Ovary (tissue), 9 donors: ENCODE measurements around the gene LILRA6. TPM values are rescaled to one million over a fixed set of nuclear protein-coding genes. Genes with fewer than 3 reads are reported as not detected.
A peak's percentile ranks its signal among the peaks of the same experiment; 100 is the strongest.
"Not testable (repeated sequence)": the region's sequence is repeated elsewhere in the genome, so short reads cannot be mapped to it uniquely, and the experiment has no call there.

Experiments used
- DNase-seq, 5 donors: peaks; one replicate each; pipeline ENCODE4 v3.0.0-alpha.2; 2019 to 2020
- H3K27ac ChIP-seq, 2 donors: fragments of 200-600 bp; one replicate each; pipeline versions ENCODE4 v1.5.1 to v1.8.0; 2019 to 2022
- H3K27me3 ChIP-seq: fragments of 200-600 bp; one replicate; pipeline ENCODE4 v1.8.0; 2022
- H3K36me3 ChIP-seq: fragments of 200-600 bp; sonication (generic); one replicate; pipeline ENCODE4 v1.5.1; 2019
- H3K4me1 ChIP-seq: one replicate; pipeline ENCODE4 v1.8.1; 2013; ENCODE audit warnings: mild to moderate bottlenecking, moderate library complexity; ENCODE audit not compliant: insufficient read depth
- H3K4me3 ChIP-seq: fragments of 200-600 bp; sonication (generic); one replicate; pipeline ENCODE4 v1.5.1; 2017
- H3K9me3 ChIP-seq, 2 donors: fragments of 200-600 bp in 1 of 2; sonication (generic) in 1 of 2; one replicate each; pipeline versions ENCODE4 v1.5.1 to v1.8.1; 2013 to 2019; ENCODE audit warnings: mild to moderate bottlenecking in 1 of 2, moderate library complexity in 1 of 2
- CTCF ChIP-seq, 3 donors: fragments of 450-650 bp in 2 of 3; fragments of 200-600 bp in 1 of 3; IDR thresholded peaks; one replicate each; pipeline versions ENCODE4 v1.5.1 to v1.8.0; 2016 to 2022; ENCODE audit warnings: antibody characterized with exemption in 3 of 3, mild to moderate bottlenecking in 1 of 3
- EP300 ChIP-seq: sonication (generic); formaldehyde crosslinking; IDR thresholded peaks from one replicate; pipeline ENCODE4 v1.6.1; 2017; ENCODE audit warnings: antibody characterized with exemption
- POLR2A ChIP-seq: fragments of 450-650 bp; IDR thresholded peaks from one replicate; pipeline ENCODE4 v1.6.1; 2017; ENCODE audit warnings: antibody characterized with exemption, mild to moderate bottlenecking, moderate library complexity
- WGBS, 3 donors: extraction: QIAGEN DNeasy Blood & Tissue Kit in 1 of 3; methylation state at CpG; one replicate each; pipeline versions ENCODE4 v1.1.5 to v1.1.7; 2013 to 2017; 5-methylcytosine and 5-hydroxymethylcytosine counted together
- intact Hi-C, 4 donors: fragments of 100-400 bp; cut with DNase I; formaldehyde crosslinking; loops; one replicate each; pipeline versions ENCODE4 v1.11.0 to v1.15.1; 2022 to 2023
- polyA plus RNA-seq, 2 donors: library from polyadenylated mRNA; stranded (reverse); fragments of 200-250 nt in 1 of 2; fragments of 350-450 nt in 1 of 2; fragmentation: Illumina TruSeq in 1 of 2; extraction: RNeasy Lipid Tissue Mini Kit (QIAGEN cat#74804) in 1 of 2; gene quantifications; one replicate each; pipeline ENCODE4 v1.2.3, GENCODE V29; 2013 to 2014
- total RNA-seq, 7 donors: library from RNA; depleted of rRNA in 2 of 7; stranded (reverse); fragments of >200 nt in 2 of 7; fragmentation: NEBNext Ultra II Directional in 3 of 7; extraction: Animal tissue kit (Norgen Biotek cat#: 25700) in 3 of 7; gene quantifications; one replicate each; pipeline versions ENCODE4 v1.1.0 to v1.2.4, GENCODE V29; 2016 to 2023
- donor health status: DM: no; HTN: no; CAD: no; lungs with moderate emphysema.
- donor health status: DM: no; HTN: no; CAD: no.
- donor health status: Bipolar disorder and iron deficiency.
- donor health status: DM: yes; HTN: yes; CAD: no.
- donor health status: DM: no; HTN: no; CAD: no.
- donor health status: DM: yes; HTN: yes; CAD: no.

Gene LILRA6
- total and polyA plus RNA-seq, 9 donors: 0.61 to 2.7 (median 1.2) TPM

GRCh38 chr19:54231077-54231931 lies 11.3 kb downstream of the LILRA6 start:
- H3K4me3 ChIP-seq: no peak overlapping the region
- no peaks in the 10 kb centered on the region for H3K36me3 ChIP-seq
- peak; percentile 86 to 93 (median 90) for DNase-seq
- H3K27ac ChIP-seq: no peak overlapping the region
- 13 to 19% (median 14%) methylated on average over 21 of the region's 21 CpGs for WGBS, 3 donors
- intact Hi-C loops: loop anchor here (2.0 to 10.0 kb wide), 4 partner anchors 57 to 65 kb away; partner anchors contain the start of gene TMC4 (in 2 of the 4)
- peak; percentile 23 for TF ChIP-seq POLR2A
- TF ChIP-seq EP300: no peak
- peak; percentile 67 to 90 (median 85) for TF ChIP-seq CTCF (IDR thresholded peaks at IDR 0.05)
- H3K27me3 ChIP-seq: no peaks in the 10 kb centered on the region
- no peaks in the 10 kb centered on the region for H3K9me3 ChIP-seq
- H3K4me1 ChIP-seq: no peaks in the 10 kb centered on the region

DNA sequence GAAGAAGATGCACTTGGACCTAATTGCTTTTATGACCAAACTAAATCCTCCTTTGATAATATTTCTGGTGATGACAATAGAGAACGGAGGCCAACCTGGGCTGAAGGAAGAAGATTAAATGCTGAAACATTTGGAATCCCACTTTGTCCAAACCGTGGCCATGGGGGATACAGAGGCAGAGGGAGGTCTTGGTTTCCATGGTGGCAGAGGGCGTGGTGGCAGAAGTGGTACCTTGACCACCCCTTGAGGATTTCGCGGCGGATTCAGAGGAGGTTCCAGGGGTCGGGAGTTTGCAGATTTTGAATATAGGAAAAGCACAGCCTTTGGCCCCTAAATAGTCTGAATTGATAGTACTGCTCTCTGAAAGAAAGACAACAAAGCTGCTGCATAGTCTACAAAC lies 12.6 kb downstream of the LILRA6 start:
- intact Hi-C loops: loop anchor here (2.0 to 10.0 kb wide), 4 partner anchors 55 to 63 kb away; partner anchors contain the start of gene TMC4 (in 2 of the 4)
- no peak for DNase-seq
- TF ChIP-seq CTCF (IDR thresholded peaks at IDR 0.05): no peak
- TF ChIP-seq POLR2A: no peak
- no peak for TF ChIP-seq EP300

GRCh38 chr19:54229146-54229545 lies 13.4 kb downstream of the LILRA6 start:
- TF ChIP-seq POLR2A: no peak
- H3K36me3 ChIP-seq: no peaks in the 10 kb centered on the region
- H3K27ac ChIP-seq: no peak overlapping the region
- DNase-seq: no peak
- intact Hi-C loops: no loop called here
- H3K9me3 ChIP-seq: no peaks in the 10 kb centered on the region
- H3K27me3 ChIP-seq: no peaks in the 10 kb centered on the region
- H3K4me1 ChIP-seq: no peaks in the 10 kb centered on the region
- H3K4me3 ChIP-seq: no peak overlapping the region
- WGBS, 3 donors: 77 to 88% (median 86%) methylated on average over 8 of the region's 8 CpGs

More for the DNA sequence above, 12.6 kb downstream of the LILRA6 start:
- Histone ChIP-seq H3K27me3 (no peaks in the 10 kb centered on the region), H3K9me3 (no peaks in the 10 kb centered on the region), H3K36me3 (no peaks in the 10 kb centered on the region), H3K4me1 (no peaks in the 10 kb centered on the region), H3K27ac (no peak overlapping the region), H3K4me3 (no peak overlapping the region)
- WGBS, 3 donors: 78 to 85% (median 82%) methylated on average over 7 of the region's 7 CpGs

DNA sequence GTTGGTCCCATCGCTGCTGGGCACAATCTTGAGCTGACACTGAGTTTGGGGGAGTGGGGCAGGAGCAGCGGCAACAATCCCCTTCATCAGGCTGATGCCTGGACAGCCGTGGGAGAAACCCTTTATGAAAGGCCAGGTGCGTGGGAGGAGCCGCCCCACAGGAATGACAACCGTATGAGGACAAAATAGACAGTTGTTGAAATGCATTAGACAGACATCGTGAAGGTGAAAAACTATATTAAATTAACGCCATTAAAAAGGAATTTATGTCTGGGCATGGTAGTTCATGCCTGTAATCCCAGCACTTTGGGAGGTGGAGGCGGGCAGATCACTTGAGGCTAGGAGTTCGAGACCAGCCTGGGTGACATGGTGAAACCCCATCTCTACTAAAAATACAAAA lies 18.0 kb downstream of the LILRA6 start:
- H3K4me1 ChIP-seq, H3K4me3 ChIP-seq, H3K9me3 ChIP-seq, H3K36me3 ChIP-seq, H3K27ac ChIP-seq, H3K27me3 ChIP-seq, intact Hi-C loops, DNase-seq: not testable (repeated sequence)
- WGBS, 3 donors: 44 to 58% (median 46%) methylated on average over 10 of the region's 10 CpGs

DNA sequence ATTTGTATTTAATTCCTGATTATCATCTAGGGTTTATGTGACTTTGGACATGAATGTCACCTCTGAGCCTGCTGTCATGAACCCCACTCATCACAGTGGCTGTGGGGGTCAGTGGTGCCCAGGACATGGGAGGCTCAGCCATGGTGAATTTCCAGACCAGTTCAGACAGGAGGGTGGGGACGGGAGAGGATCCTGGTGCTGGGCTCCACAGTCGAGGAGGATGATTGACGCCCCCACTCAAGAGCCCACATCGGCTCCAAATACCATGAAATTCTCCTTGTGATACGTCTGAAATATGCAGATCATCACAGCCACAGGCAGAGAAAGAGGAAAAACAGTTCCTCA lies 18.7 kb downstream of the LILRA6 start:
- intact Hi-C loops: loop anchor here in 1 of 4 donors (2.0 kb wide), 1 partner anchor 15 kb away; no protein-coding TSS in a partner anchor
- H3K36me3 ChIP-seq, H3K9me3 ChIP-seq, H3K4me3 ChIP-seq, H3K27ac ChIP-seq, H3K4me1 ChIP-seq, DNase-seq, H3K27me3 ChIP-seq: not testable (repeated sequence)
- 20 to 31% (median 25%) methylated on average over 5 of the region's 5 CpGs for WGBS, 3 donors

DNA sequence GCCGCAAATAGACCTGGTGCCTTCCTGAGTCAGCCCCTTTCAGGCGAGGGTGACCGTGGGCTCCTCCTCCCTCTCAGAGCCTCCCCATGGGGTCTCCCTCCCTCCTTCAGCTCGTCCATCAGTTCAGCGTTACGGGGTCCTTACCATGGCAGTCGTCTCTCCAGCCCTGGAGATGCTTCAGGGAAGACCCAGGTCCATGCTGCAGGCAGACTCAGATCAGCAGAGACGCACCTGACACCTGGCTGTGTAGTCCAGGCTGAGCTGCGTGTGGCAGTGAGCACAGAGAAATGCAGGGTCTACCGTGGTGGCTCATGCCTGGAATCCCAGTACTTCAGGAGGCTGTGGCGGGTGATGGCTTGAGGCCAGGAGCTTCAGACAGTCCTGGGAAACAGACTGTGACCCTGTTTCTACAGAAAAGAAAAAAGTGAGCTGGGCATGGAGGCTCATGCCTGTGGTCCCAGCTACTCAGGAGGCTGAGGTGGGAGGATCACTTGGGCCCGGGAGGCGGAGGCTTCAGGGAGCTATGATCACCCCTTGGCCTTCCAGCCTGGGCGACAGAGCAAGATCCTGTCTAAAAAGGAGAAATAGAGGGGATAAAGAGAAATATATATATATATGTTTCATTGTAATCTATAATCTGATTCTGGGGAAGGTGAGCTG lies 19.2 kb downstream of the LILRA6 start:
- intact Hi-C loops: loop anchor here in 1 of 4 donors (2.0 kb wide), 1 partner anchor 15 kb away; no protein-coding TSS in a partner anchor
- DNase-seq, H3K36me3 ChIP-seq, H3K9me3 ChIP-seq, H3K4me1 ChIP-seq, H3K27ac ChIP-seq, H3K4me3 ChIP-seq, H3K27me3 ChIP-seq: not testable (repeated sequence)
- WGBS, 3 donors: 30 to 33% (median 32%) methylated on average over 14 of the region's 14 CpGs

GRCh38 chr19:54222474-54223276 lies 19.9 kb downstream of the LILRA6 start, which contains the start of gene LILRB3:
TSS of gene LILRB3 (minus strand) at chr19:54223007. CDS start at chr19:54222976, 31 bp downstream.
- not testable (repeated sequence) for H3K36me3 ChIP-seq, H3K4me1 ChIP-seq, H3K9me3 ChIP-seq, DNase-seq, H3K27me3 ChIP-seq, H3K4me3 ChIP-seq, H3K27ac ChIP-seq
- WGBS, 3 donors: 47 to 61% (median 60%) methylated on average over 16 of the region's 16 CpGs
- intact Hi-C loops: loop anchor here in 1 of 4 donors (2.0 kb wide), 1 partner anchor 16 kb away; no protein-coding TSS in a partner anchor

- not testable (repeated sequence) for DNase-seq, H3K9me3 ChIP-seq, H3K36me3 ChIP-seq, H3K4me3 ChIP-seq, H3K27me3 ChIP-seq, H3K27ac ChIP-seq, H3K4me1 ChIP-seq
- intact Hi-C loops: loop anchor here in 2 of 4 donors (2.0 kb wide), 1 partner anchor 17 kb away; no protein-coding TSS in a partner anchor
- WGBS, 3 donors: 57 to 76% (median 76%) methylated on average over 7 of the region's 7 CpGs
Measured at GRCh38 chr19:54221947-54222346, 20.6 kb downstream of the LILRA6 start.
